Motor neuron (in vitro differentiated cells): ENCODE results near the gene CLSTN1. TPM values are rescaled to one million over a fixed set of nuclear protein-coding genes. Genes with fewer than 3 reads are reported as not detected.
A peak's percentile ranks its signal among the peaks of the same experiment; 100 is the strongest.
"Not testable (repeated sequence)": the region's sequence is repeated elsewhere in the genome, so short reads cannot be mapped to it uniquely, and the experiment has no call there.

Experiments
- ATAC-seq, 8 experiments: fragments of 200-7000 bp; cut with Tn5 transposase; replicated peaks in 6 of 8; 2 replicates each; pipeline ENCODE4 v1.8.0; 2021; ENCODE audit warnings: mild to moderate bottlenecking in 8 of 8, moderate library complexity in 8 of 8
- H3K27ac ChIP-seq, 2 donors: fragments of 250-450 bp; sonication (Bioruptor Pico); 2 replicates each; pipeline ENCODE4 v1.9.0; 2021; ENCODE audit warnings: antibody characterized with exemption in 2 of 2, mild to moderate bottlenecking in 2 of 2, moderate library complexity in 1 of 2
- H3K4me1 ChIP-seq, 2 donors: fragments of 250-450 bp; sonication (Bioruptor Pico); replicated peaks in 1 of 2; 2 replicates each; pipeline ENCODE4 v1.6.1; 2021; ENCODE audit warnings: antibody characterized with exemption in 2 of 2, mild to moderate bottlenecking in 2 of 2, moderate library complexity in 1 of 2
- H3K4me3 ChIP-seq, 5 donors: fragments of 250-450 bp; sonication (Bioruptor Pico); 2 replicates each; pipeline ENCODE4 v1.9.0; 2021; ENCODE audit warnings: antibody characterized with exemption in 5 of 5, mild to moderate bottlenecking in 5 of 5, moderate library complexity in 4 of 5
- WGBS, 10 experiments: fragments of 450-650 bp; shearing (Covaris generic); methylation state at CpG; one replicate each; pipeline ENCODE4 v1.0.0; 2022; 5-methylcytosine and 5-hydroxymethylcytosine counted together
- in situ Hi-C, 9 experiments: fragments of 400-800 bp; cut with MboI; loops; one replicate each; pipeline ENCODE4 v1.15.0; 2021; ENCODE audit warnings: low sequenced_read_pairs in 9 of 9, low pct_unique_long_range_greater_than_20kb in 2 of 9; ENCODE audit not compliant: unreplicated experiment in 9 of 9
- total RNA-seq, 8 experiments: library from RNA; unstranded; fragments of 300-600 nt; gene quantifications; 2 replicates each; pipeline versions ENCODE4 v1.2.3 to v1.2.4, GENCODE V29; 2022

The CLSTN1 gene
- total RNA-seq, 8 experiments from 2014 or later: 36.6 to 140 (median 112) TPM

- peak overlapping the region; percentile 57 to 93 (median 88) for H3K4me3 ChIP-seq
- H3K27ac ChIP-seq: no peak overlapping the region
These were observed 1.3 kb downstream of the CLSTN1 start for GRCh38 chr1:9822490-9822889.

GRCh38 chr1:9821710-9822109, 2.1 kb downstream of the CLSTN1 start:
- in situ Hi-C loops: no loop called here
- peak overlapping the region; percentile 57 to 93 (median 88) for H3K4me3 ChIP-seq
- ATAC-seq: no peak
- H3K4me1 ChIP-seq: peaks cover 28 to 33% of the 10 kb centered on the region in 2 donors
- H3K27ac ChIP-seq: no peak overlapping the region
- WGBS, 10 experiments: 30 to 83% (median 67%) methylated on average over 3 to 4 of the region's 4 CpGs; no CpG with 5 or more reads in 1 of the 10 experiments

More at GRCh38 chr1:9822490-9822889, 1.3 kb downstream of the CLSTN1 start:
- WGBS, 10 experiments: 0 to 23% (median 2%) methylated on average over 1 to 8 of the region's 8 CpGs; no CpG with 5 or more reads in 1 of the 10 experiments
- peaks cover 28 to 36% of the 10 kb centered on the region in 2 donors for H3K4me1 ChIP-seq
- no peak for ATAC-seq
- in situ Hi-C loops: no loop called here

GRCh38 chr1:9820521-9820920, 3.2 kb downstream of the CLSTN1 start:
- H3K4me3 ChIP-seq: no peak overlapping the region

GRCh38 chr1:9817734-9818133, 6.0 kb downstream of the CLSTN1 start:
- no peak overlapping the region for H3K4me3 ChIP-seq
- in situ Hi-C loops: no loop called here
- 80 to 100% (median 97%) methylated on average over 1 to 4 of the region's 4 CpGs; no CpG with 5 or more reads in 1 of the 10 experiments for WGBS, 10 experiments
- ATAC-seq: no peak
- H3K4me1 ChIP-seq: peaks cover 13 to 17% of the 10 kb centered on the region in 2 donors
- no peak overlapping the region for H3K27ac ChIP-seq

More at GRCh38 chr1:9820521-9820920, 3.2 kb downstream of the CLSTN1 start:
- H3K4me1 ChIP-seq: peaks cover 19 to 26% of the 10 kb centered on the region in 2 donors
- WGBS, 10 experiments: 55 to 100% (median 75%) methylated on average over 1 to 3 of the region's 3 CpGs; no CpG with 5 or more reads in 1 of the 10 experiments
- H3K27ac ChIP-seq: no peak overlapping the region
- in situ Hi-C loops: no loop called here
- no peak for ATAC-seq

GRCh38 chr1:9816199-9816598, 7.6 kb downstream of the CLSTN1 start:
- in situ Hi-C loops: no loop called here
- WGBS, 10 experiments: 29 to 100% (median 60%) methylated on average over 1 of the region's 1 CpG; no CpG with 5 or more reads in 1 of the 10 experiments
- no peak for ATAC-seq
- Histone ChIP-seq H3K4me3 (no peak overlapping the region), H3K4me1 (peaks cover 3 to 7% of the 10 kb centered on the region in 2 donors), H3K27ac (no peak overlapping the region)

GRCh38 chr1:9815150-9815549, 8.6 kb downstream of the CLSTN1 start:
- H3K4me1 ChIP-seq: no peaks in the 10 kb centered on the region
- in situ Hi-C loops: no loop called here
- no peak for ATAC-seq
- H3K27ac ChIP-seq: no peak overlapping the region
- no peak overlapping the region for H3K4me3 ChIP-seq
- 78 to 100% (median 95%) methylated on average over 1 to 2 of the region's 2 CpGs for WGBS, 10 experiments

GRCh38 chr1:9814619-9815018, 9.1 kb downstream of the CLSTN1 start:
- no peak for ATAC-seq
- WGBS, 10 experiments: 84 to 96% (median 93%) methylated on average over 3 to 6 of the region's 6 CpGs; no CpG with 5 or more reads in 1 of the 10 experiments
- in situ Hi-C loops: no loop called here

GRCh38 chr1:9811239-9811966, 12.4 kb downstream of the CLSTN1 start:
- Histone ChIP-seq H3K4me1 (peaks cover 0 to 12% of the 10 kb centered on the region in 2 donors), H3K4me3 (no peak overlapping the region), H3K27ac (no peak overlapping the region)
- ATAC-seq: peak in 1 of 8 experiments; percentile 56
- 69 to 98% (median 90%) methylated on average over 3 to 6 of the region's 6 CpGs; no CpG with 5 or more reads in 1 of the 10 experiments for WGBS, 10 experiments
- in situ Hi-C loops: no loop called here

More at GRCh38 chr1:9814619-9815018, 9.1 kb downstream of the CLSTN1 start:
- no peak overlapping the region for H3K27ac ChIP-seq
- H3K4me1 ChIP-seq: no peaks in the 10 kb centered on the region
- no peak overlapping the region for H3K4me3 ChIP-seq

GRCh38 chr1:9809100-9809510, 14.7 kb downstream of the CLSTN1 start:
- peak in 5 of 8 experiments; percentile 36 to 68 (median 64) for ATAC-seq
- in situ Hi-C loops: no loop called here
- 79 to 96% (median 89%) methylated on average over 3 to 8 of the region's 8 CpGs; no CpG with 5 or more reads in 4 of the 10 experiments for WGBS, 10 experiments
- Histone ChIP-seq H3K4me1 (peaks cover 0 to 12% of the 10 kb centered on the region in 2 donors), H3K4me3 (no peak overlapping the region), H3K27ac (no peak overlapping the region)

GRCh38 chr1:9808459-9808858, 15.3 kb downstream of the CLSTN1 start:
- Histone ChIP-seq H3K4me3 (no peak overlapping the region), H3K4me1 (peaks cover 0 to 12% of the 10 kb centered on the region in 2 donors), H3K27ac (no peak overlapping the region)
- 80 to 100% (median 91%) methylated on average over 1 to 8 of the region's 8 CpGs for WGBS, 10 experiments
- in situ Hi-C loops: no loop called here
- no peak for ATAC-seq

- peak in 4 of 8 experiments; percentile 33 to 41 (median 36) for ATAC-seq
- H3K27ac ChIP-seq: no peak overlapping the region
- H3K4me1 ChIP-seq: peaks cover 0 to 12% of the 10 kb centered on the region in 2 donors
- no peak overlapping the region for H3K4me3 ChIP-seq
- in situ Hi-C loops: no loop called here
- WGBS, 10 experiments: 61 to 100% (median 100%) methylated on average over 1 to 8 of the region's 12 CpGs; no CpG with 5 or more reads in 3 of the 10 experiments
These were observed 16.2 kb downstream of the CLSTN1 start for GRCh38 chr1:9807541-9807940.

- ATAC-seq, in situ Hi-C loops: not testable (repeated sequence)
- WGBS, 10 experiments: 80 to 96% (median 92%) methylated on average over 2 to 5 of the region's 5 CpGs; no CpG with 5 or more reads in 5 of the 10 experiments
These were observed 17.8 kb downstream of the CLSTN1 start for GRCh38 chr1:9805972-9806371.

GRCh38 chr1:9805006-9805508, 18.7 kb downstream of the CLSTN1 start:
- peak in 1 of 8 experiments; percentile 26 for ATAC-seq
- peaks cover 0 to 12% of the 10 kb centered on the region in 2 donors for H3K4me1 ChIP-seq
- in situ Hi-C loops: no loop called here
- WGBS, 10 experiments: 33 to 93% (median 76%) methylated on average over 1 to 7 of the region's 7 CpGs; no CpG with 5 or more reads in 1 of the 10 experiments
- no peak overlapping the region for H3K27ac ChIP-seq
- no peak overlapping the region for H3K4me3 ChIP-seq

More at GRCh38 chr1:9805972-9806371, 17.8 kb downstream of the CLSTN1 start:
- H3K4me3 ChIP-seq, H3K27ac ChIP-seq: not testable (repeated sequence)
- H3K4me1 ChIP-seq: peaks cover 0 to 12% of the 10 kb centered on the region in 2 donors
